K562 (cell line): Measurements from ENCODE around the gene SYMPK. TPM values are rescaled to one million over a fixed set of nuclear protein-coding genes. Genes with fewer than 3 reads are reported as not detected.

Experiments
- CREB3L1 ChIP-seq: fragments of 450-650 bp; IDR thresholded peaks from 2 replicates; pipeline ENCODE4 v1.6.1; 2014; ENCODE audit warnings: low read depth, mild to moderate bottlenecking, moderate library complexity, borderline replicate concordance
- DACH1 ChIP-seq: fragments of 450-650 bp; IDR thresholded peaks from 2 replicates; pipeline ENCODE4 v1.6.1; 2018; ENCODE audit not compliant: partially characterized antibody
- ERF ChIP-seq: fragments of 450-650 bp; formaldehyde crosslinking; IDR thresholded peaks from 2 replicates; pipeline ENCODE4 v1.4.0; 2020; ENCODE audit warnings: mild to moderate bottlenecking, mixed read lengths
- FOXM1 ChIP-seq, 2 experiments: fragments of 450-650 bp in 1 of 2; sonication (generic) in 1 of 2; formaldehyde crosslinking in 1 of 2; IDR thresholded peaks; 2 replicates each; pipeline versions ENCODE4 v1.6.1 to v1.9.0; 2017 to 2022; ENCODE audit warnings: low read depth in 2 of 2, mild to moderate bottlenecking in 2 of 2, missing genetic modification reagents in 1 of 2, moderate library complexity in 1 of 2
- FOXP4 ChIP-seq: sonication (generic); formaldehyde crosslinking; IDR thresholded peaks from 2 replicates; pipeline ENCODE4 v1.8.0; 2022; ENCODE audit warnings: mild to moderate bottlenecking, missing genetic modification reagents, borderline replicate concordance
- GABPA ChIP-seq: fragments of 200-800 bp; sonication (Bioruptor generic); conservative IDR thresholded peaks from 2 replicates; pipeline ENCODE4 v1.6.1; 2016; ENCODE audit warnings: low read depth, missing genetic modification characterization, missing compliant biosample characterization
- GATAD2A ChIP-seq: fragments of 450-650 bp; IDR thresholded peaks from 2 replicates; pipeline ENCODE4 v1.6.1; 2017
- GTF2A2 ChIP-seq: IDR thresholded peaks from 2 replicates; pipeline ENCODE4 v1.6.1; 2016; ENCODE audit warnings: mild to moderate bottlenecking, missing genetic modification characterization, missing compliant biosample characterization
- HDAC3 ChIP-seq: fragments of 450-650 bp; IDR thresholded peaks from 2 replicates; pipeline ENCODE4 v1.6.1; 2018; ENCODE audit warnings: borderline replicate concordance, mild to moderate bottlenecking, moderate library complexity; ENCODE audit not compliant: partially characterized antibody
- MCM7 ChIP-seq, 2 experiments: fragments of 450-650 bp; IDR thresholded peaks; 2 replicates each; pipeline ENCODE4 v1.6.1; 2016 to 2018
- PRDM10 ChIP-seq: fragments of 450-650 bp; IDR thresholded peaks from 2 replicates; pipeline ENCODE4 v1.6.1; 2018; ENCODE audit not compliant: partially characterized antibody
- PTTG1 ChIP-seq: fragments of 450-650 bp; IDR thresholded peaks from 2 replicates; pipeline ENCODE4 v1.6.1; 2016; ENCODE audit warnings: low read depth, mild to moderate bottlenecking, missing genetic modification characterization, missing compliant biosample characterization
- RNF2 ChIP-seq: sonication (generic); IDR thresholded peaks from 2 replicates; pipeline ENCODE4 v1.6.1; 2016
- SREBF1 ChIP-seq: fragments of 150-350 bp; IDR thresholded peaks from 2 replicates; pipeline ENCODE4 v1.6.1; 2014; ENCODE audit warnings: antibody characterized with exemption, low read depth, low read length, borderline replicate concordance
- SUPT5H ChIP-seq: fragments of 450-650 bp; IDR thresholded peaks from 2 replicates; pipeline ENCODE4 v1.6.1; 2016
- TAF9B ChIP-seq: fragments of 450-650 bp; IDR thresholded peaks from 2 replicates; pipeline ENCODE4 v1.6.1; 2018; ENCODE audit warnings: mild to moderate bottlenecking; ENCODE audit not compliant: partially characterized antibody
- ZKSCAN8 ChIP-seq: fragments of 200-800 bp; sonication (Bioruptor generic); IDR thresholded peaks from 2 replicates; pipeline ENCODE4 v1.6.1; 2016; ENCODE audit warnings: missing genetic modification characterization, missing compliant biosample characterization
- ZNF124 ChIP-seq: sonication (generic); formaldehyde crosslinking; IDR thresholded peaks from 2 replicates; pipeline ENCODE4 v1.8.1; 2022; ENCODE audit warnings: missing genetic modification reagents
- ZNF511 ChIP-seq: sonication (generic); formaldehyde crosslinking; IDR thresholded peaks from 2 replicates; pipeline ENCODE4 v1.8.0; 2022; ENCODE audit warnings: mild to moderate bottlenecking, missing genetic modification reagents
- polyA plus RNA-seq, 8 experiments: library from polyadenylated mRNA; depleted of rRNA in 4 of 8; stranded (reverse) in 5 of 8; unstranded in 3 of 8; fragments of >200 nt; fragmentation: Nextera tagmentation in 2 of 8; fragmentation: Illumina TruSeq in 1 of 8; extraction: Ambion mirVana in 2 of 8; extraction: Trizol in 1 of 8; gene quantifications; 2 replicates each; pipeline versions ENCODE4 v1.2.1 to v1.2.3, GENCODE V29; 2011 to 2014; ENCODE audit warnings: inconsistent platforms in 1 of 8, missing spikeins in 1 of 8
- total RNA-seq, 7 experiments: library from RNA; depleted of rRNA in 6 of 7; stranded (reverse); fragments of >200 nt in 6 of 7; fragmentation: Illumina TruSeq in 2 of 7; extraction: Trizol in 2 of 7; gene quantifications; 2 replicates each; pipeline versions ENCODE4 v1.2.1 to v1.2.3, GENCODE V29; 2011 to 2021; ENCODE audit warnings: low replicate concordance in 1 of 7

SYMPK gene
- total and polyA plus RNA-seq, 9 of the 15 experiments (the other 6 are each of a cell fraction or from before 2014, with no cell fraction given), result 0.73 to 95.5 (median 58.4) TPM

GRCh38 chr19:45886427-45887199 is 23.7 kb upstream of the SYMPK start (continued):
- TF ChIP-seq FOXP4 (CRISPR knock-in tag), result 0 out of 2 replicates have a peak, but pooled peaks have one; percentile 47
- TF ChIP-seq PRDM10, result peak; percentile 96
- TF ChIP-seq ZNF511 (CRISPR knock-in tag), result no peak
- TF ChIP-seq DACH1, result no peak
- TF ChIP-seq RNF2, result peak; percentile 50; the same call in 1 of the 2 replicates
- peak; percentile 87 for TF ChIP-seq CREB3L1
- no peak for TF ChIP-seq TAF9B
- no peak for TF ChIP-seq ZNF124
- no peak for TF ChIP-seq MCM7 (IDR thresholded peaks at IDR 0.05)
- TF ChIP-seq PTTG1 (tag), result no peak
- no peak for TF ChIP-seq GATAD2A
- TF ChIP-seq FOXM1 (IDR thresholded peaks at IDR 0.05; ENCODE audit: low read depth), result peak; percentile 86
- no peak for TF ChIP-seq FOXM1 (CRISPR knock-in tag; IDR thresholded peaks at IDR 0.05; ENCODE audit: low read depth)
- TF ChIP-seq ERF (CRISPR knock-in tag), result 0 out of 2 replicates have a peak, but pooled peaks have one; percentile 34
- peak; percentile 62; the same call in 1 of the 2 replicates for TF ChIP-seq SUPT5H
- peak; percentile 94 for TF ChIP-seq GABPA (tag)
- TF ChIP-seq SREBF1, result no peak
- TF ChIP-seq HDAC3, result peak; percentile 47
- no peak for TF ChIP-seq GTF2A2 (tag)
- no peak for TF ChIP-seq ZKSCAN8 (CRISPR knock-in tag)
